ENCODE data around the gene RCL1. TPM values are rescaled to one million over a fixed set of nuclear protein-coding genes. Genes with fewer than 3 reads are reported as not detected.

RCL1 gene
- total RNA-seq, 1 experiment from 2014 or later: 52.2 TPM

DNA sequence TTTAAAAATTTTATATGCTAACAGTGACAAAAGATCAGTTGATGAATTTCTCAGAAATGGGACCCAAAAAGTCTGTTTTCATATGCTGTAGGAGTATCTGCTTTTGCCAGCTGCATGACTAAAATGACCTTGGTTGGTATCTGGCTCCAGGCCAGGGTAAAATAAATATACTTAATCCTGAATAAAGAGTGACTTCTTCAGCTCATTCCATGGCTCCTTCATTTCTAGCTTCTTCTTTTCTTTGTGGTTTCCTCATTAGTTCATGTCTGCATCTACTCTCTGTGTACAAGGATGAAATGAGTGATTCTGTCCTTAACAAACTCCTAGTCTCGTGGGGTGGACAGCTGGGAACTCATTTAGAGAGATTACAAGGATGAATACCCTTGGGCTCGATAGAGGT lies 36.0 kb downstream of the RCL1 start:
- ATAC-seq (no peak), DNase-seq (peak; percentile 70)
- no peaks in the 10 kb centered on the region for H3K9me2 ChIP-seq (replicated peaks; ENCODE audit: low read length)
- H3K79me2 ChIP-seq (ENCODE audit: low read length): peaks cover 83% of the 10 kb centered on the region
- H3K27me3 ChIP-seq (ENCODE audit: low read length): no peaks in the 10 kb centered on the region
- H3K36me3 ChIP-seq (ENCODE audit: low read depth, low read length): no peaks in the 10 kb centered on the region; the same call in 1 of the 2 replicates
- H3K27ac ChIP-seq (ENCODE audit: low read length): peak overlapping the region; percentile 97
- peaks cover 54% of the 10 kb centered on the region for H3K4me1 ChIP-seq (ENCODE audit: insufficient read depth, low read length)
- H3K9me3 ChIP-seq (ENCODE audit: low read length): no peaks in the 10 kb centered on the region
- POLR2A ChIA-PET (ENCODE audit: unreplicated experiment): no interaction called here
- CTCF ChIA-PET: no interaction called here
- intact Hi-C loops (cut with micrococcal nuclease): no loop called here
- H2AFZ ChIP-seq (ENCODE audit: low read length): no peak overlapping the region
- no peaks in the 10 kb centered on the region for H4K20me1 ChIP-seq (ENCODE audit: low read length)
- TF ChIP-seq, protein P1, sequence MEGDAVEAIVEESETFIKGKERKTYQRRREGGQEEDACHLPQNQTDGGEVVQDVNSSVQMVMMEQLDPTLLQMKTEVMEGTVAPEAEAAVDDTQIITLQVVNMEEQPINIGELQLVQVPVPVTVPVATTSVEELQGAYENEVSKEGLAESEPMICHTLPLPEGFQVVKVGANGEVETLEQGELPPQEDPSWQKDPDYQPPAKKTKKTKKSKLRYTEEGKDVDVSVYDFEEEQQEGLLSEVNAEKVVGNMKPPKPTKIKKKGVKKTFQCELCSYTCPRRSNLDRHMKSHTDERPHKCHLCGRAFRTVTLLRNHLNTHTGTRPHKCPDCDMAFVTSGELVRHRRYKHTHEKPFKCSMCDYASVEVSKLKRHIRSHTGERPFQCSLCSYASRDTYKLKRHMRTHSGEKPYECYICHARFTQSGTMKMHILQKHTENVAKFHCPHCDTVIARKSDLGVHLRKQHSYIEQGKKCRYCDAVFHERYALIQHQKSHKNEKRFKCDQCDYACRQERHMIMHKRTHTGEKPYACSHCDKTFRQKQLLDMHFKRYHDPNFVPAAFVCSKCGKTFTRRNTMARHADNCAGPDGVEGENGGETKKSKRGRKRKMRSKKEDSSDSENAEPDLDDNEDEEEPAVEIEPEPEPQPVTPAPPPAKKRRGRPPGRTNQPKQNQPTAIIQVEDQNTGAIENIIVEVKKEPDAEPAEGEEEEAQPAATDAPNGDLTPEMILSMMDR (conservative IDR thresholded peaks at IDR 0.05; ENCODE audit: low read depth, low read length): no peak
- no peak for TF ChIP-seq EZH2phosphoT487 (IDR thresholded peaks at IDR 0.05; ENCODE audit: borderline replicate concordance, low read length)
- TF ChIP-seq EZH2 (IDR thresholded peaks at IDR 0.05; ENCODE audit: low read length, unreplicated experiment): no peak
- no peak overlapping the region for H3K4me3 ChIP-seq (ENCODE audit: low read length)
- BruUV-seq (replicated peaks): no TSS peak
- H3F3A ChIP-seq (ENCODE audit: low read length, unreplicated experiment): peaks cover 8% of the 10 kb centered on the region
- peak overlapping the region; percentile 36 for H3K4me2 ChIP-seq (ENCODE audit: low read length)
- H3K9ac ChIP-seq (ENCODE audit: low read length): 0 out of 2 replicates have a peak overlapping the region, but pooled peaks have one; percentile 6

DNA sequence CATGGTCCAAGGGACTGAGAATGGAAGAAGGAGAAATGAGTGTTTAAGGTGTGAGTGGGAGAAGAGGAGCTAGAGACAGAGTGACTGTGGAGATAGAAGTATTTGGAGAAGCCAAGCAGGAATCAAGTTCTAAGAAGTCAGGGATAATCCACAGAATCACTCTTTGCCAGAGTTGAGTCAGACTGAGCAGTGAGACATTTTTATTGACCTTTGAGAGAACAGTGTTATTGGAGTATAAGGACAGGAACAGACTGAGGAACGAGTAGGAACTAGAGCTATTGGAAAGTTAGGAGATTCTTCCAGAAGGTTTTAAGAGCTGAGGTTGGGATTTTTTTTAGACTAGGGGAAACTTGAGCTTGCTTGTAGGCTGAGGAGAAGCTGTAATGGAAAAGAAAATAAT lies 37.2 kb downstream of the RCL1 start:
- Histone ChIP-seq H2AFZ (ENCODE audit: low read length) (no peak overlapping the region), H3K9me2 (replicated peaks; ENCODE audit: low read length) (no peaks in the 10 kb centered on the region), H3K9me3 (ENCODE audit: low read length) (no peaks in the 10 kb centered on the region), H3K27me3 (ENCODE audit: low read length) (no peaks in the 10 kb centered on the region), H3K27ac (ENCODE audit: low read length) (peak overlapping the region; percentile 97), H3K4me1 (ENCODE audit: insufficient read depth, low read length) (peaks cover 66% of the 10 kb centered on the region), H4K20me1 (ENCODE audit: low read length) (no peaks in the 10 kb centered on the region), H3K9ac (ENCODE audit: low read length) (no peak overlapping the region), H3K4me2 (ENCODE audit: low read length) (peak overlapping the region; percentile 36; the same call in 1 of the 2 replicates), H3K4me3 (ENCODE audit: low read length) (no peak overlapping the region), H3K36me3 (ENCODE audit: low read depth, low read length) (peaks cover 4% of the 10 kb centered on the region; the same call in 1 of the 2 replicates), H3F3A (ENCODE audit: low read length, unreplicated experiment) (peaks cover 8% of the 10 kb centered on the region), H3K79me2 (ENCODE audit: low read length) (peaks cover 77% of the 10 kb centered on the region)
- DNase-seq (peak; percentile 56), ATAC-seq (peak; percentile 16; the same call in 1 of the 2 replicates)
- BruUV-seq (replicated peaks): no TSS peak
- POLR2A ChIA-PET (ENCODE audit: unreplicated experiment): no interaction called here
- intact Hi-C loops (cut with micrococcal nuclease): loop anchor here (5.0 kb wide), 2 partner anchors 33 to 157 kb away; partner anchors contain the start of gene JAK2
- TF ChIP-seq EZH2phosphoT487 (IDR thresholded peaks at IDR 0.05; ENCODE audit: borderline replicate concordance, low read length): no peak
- no peak for TF ChIP-seq EZH2 (IDR thresholded peaks at IDR 0.05; ENCODE audit: low read length, unreplicated experiment)
- TF ChIP-seq, protein P1 (conservative IDR thresholded peaks at IDR 0.05; ENCODE audit: low read depth, low read length): no peak
- CTCF ChIA-PET: no interaction called here

DNA sequence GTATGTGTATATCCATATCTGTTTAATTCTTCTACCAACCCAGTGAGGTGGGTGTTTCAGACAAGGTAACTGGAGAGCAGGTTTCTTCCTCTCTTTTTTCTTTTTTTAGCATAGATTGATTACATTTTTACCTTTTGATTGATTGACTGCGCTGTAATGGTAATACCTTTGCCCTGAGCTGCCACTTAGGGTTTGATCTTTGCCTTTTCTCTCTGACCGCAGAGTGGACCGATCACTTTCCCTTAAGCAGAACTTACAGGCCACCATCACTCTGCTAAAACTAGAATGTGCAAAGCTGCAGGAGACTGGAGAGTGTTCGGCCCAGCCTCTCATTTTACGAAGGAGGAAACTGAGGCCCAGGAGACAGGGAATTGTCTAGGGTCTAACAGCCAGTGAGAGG lies 38.0 kb downstream of the RCL1 start:
- H3K36me3 ChIP-seq (ENCODE audit: low read depth, low read length): peaks cover 8% of the 10 kb centered on the region; the same call in 1 of the 2 replicates
- H4K20me1 ChIP-seq (ENCODE audit: low read length): no peaks in the 10 kb centered on the region
- no peak overlapping the region for H3K4me3 ChIP-seq (ENCODE audit: low read length)
- peak overlapping the region; percentile 97 for H3K27ac ChIP-seq (ENCODE audit: low read length)
- no peaks in the 10 kb centered on the region for H3K27me3 ChIP-seq (ENCODE audit: low read length)
- peaks cover 8% of the 10 kb centered on the region for H3F3A ChIP-seq (ENCODE audit: low read length, unreplicated experiment)
- TF ChIP-seq, protein P1 (conservative IDR thresholded peaks at IDR 0.05; ENCODE audit: low read depth, low read length): no peak
- TF ChIP-seq EZH2phosphoT487 (IDR thresholded peaks at IDR 0.05; ENCODE audit: borderline replicate concordance, low read length) (no peak), EZH2 (IDR thresholded peaks at IDR 0.05; ENCODE audit: low read length, unreplicated experiment) (no peak)
- H3K4me1 ChIP-seq (ENCODE audit: insufficient read depth, low read length): peaks cover 70% of the 10 kb centered on the region
- H3K9me3 ChIP-seq (ENCODE audit: low read length): no peaks in the 10 kb centered on the region
- ATAC-seq (no peak), DNase-seq (no peak)
- H3K4me2 ChIP-seq (ENCODE audit: low read length): 0 out of 2 replicates have a peak overlapping the region, but pooled peaks have one; percentile 36
- intact Hi-C loops (cut with micrococcal nuclease): loop anchor here (5.0 kb wide), 2 partner anchors 33 to 157 kb away; partner anchors contain the start of gene JAK2
- H3K9ac ChIP-seq (ENCODE audit: low read length): peak overlapping the region; percentile 0; the same call in 1 of the 2 replicates
- ChIA-PET POLR2A (ENCODE audit: unreplicated experiment) (no interaction called here), CTCF (no interaction called here)
- no peaks in the 10 kb centered on the region for H3K9me2 ChIP-seq (replicated peaks; ENCODE audit: low read length)
- BruUV-seq (replicated peaks): no TSS peak
- H2AFZ ChIP-seq (ENCODE audit: low read length): no peak overlapping the region
- peaks cover 77% of the 10 kb centered on the region for H3K79me2 ChIP-seq (ENCODE audit: low read length)

Data from PC-3 (cell line).